ENCODE results near the gene NISCH. TPM values are rescaled to one million over a fixed set of nuclear protein-coding genes. Genes with fewer than 3 reads are reported as not detected.

NISCH gene
- total and polyA plus RNA-seq, 2 experiments from 2014 or later: 18.4 to 76.4 TPM

- peaks cover 8% of the 10 kb centered on the region for H4K20me1 ChIP-seq (replicated peaks; ENCODE audit: insufficient read depth)
- Mint-ChIP-seq H3K27me3 (ENCODE audit: insufficient read depth, low read depth, poor library complexity) (peaks cover 11% of the 10 kb centered on the region), H3K27ac (no peak overlapping the region), H3K36me3 (ENCODE audit: low read depth) (peaks cover 60% of the 10 kb centered on the region), H3K4me1 (no peaks in the 10 kb centered on the region; the same call in 2 of the 3 replicates), H3K4me3 (no peak overlapping the region), H3K9me3 (no peaks in the 10 kb centered on the region; the same call in 2 of the 3 replicates)
- H3K79me2 ChIP-seq (replicated peaks; ENCODE audit: insufficient read depth): no peaks in the 10 kb centered on the region; the same call in 1 of the 2 replicates
- H3K4me1 ChIP-seq (ENCODE audit: insufficient read depth): no peaks in the 10 kb centered on the region
- no peak overlapping the region for H3K4me3 ChIP-seq
- no peaks in the 10 kb centered on the region for H3K9me2 ChIP-seq (ENCODE audit: insufficient read depth)
- no peaks in the 10 kb centered on the region for H3K27me3 ChIP-seq (ENCODE audit: insufficient read depth)
- H3F3A ChIP-seq (replicated peaks; ENCODE audit: low read depth): 0 out of 2 replicates have a peak, but pooled peaks cover 5% of the 10 kb centered on the region
- no peak overlapping the region for H2AFZ ChIP-seq
- ATAC-seq (no peak), DNase-seq (ENCODE audit: low spot score) (no peak)
- H3K4me2 ChIP-seq: no peak overlapping the region
- H3K36me3 ChIP-seq (ENCODE audit: insufficient read depth): peaks cover 10% of the 10 kb centered on the region; the same call in 1 of the 2 replicates
- no peak for TF ChIP-seq STAT1 (IDR thresholded peaks at IDR 0.05; ENCODE audit: unreplicated experiment)
- H3K27ac ChIP-seq (ENCODE audit: low read depth): no peak overlapping the region
These were observed 29.5 kb downstream of the NISCH start for GRCh38 chr3:52484680-52485461.

- Histone ChIP-seq H2AFZ (no peak overlapping the region), H3K27ac (ENCODE audit: low read depth) (no peak overlapping the region), H3F3A (replicated peaks; ENCODE audit: low read depth) (0 out of 2 replicates have a peak, but pooled peaks cover 5% of the 10 kb centered on the region), H3K27me3 (ENCODE audit: insufficient read depth) (no peaks in the 10 kb centered on the region), H3K4me1 (ENCODE audit: insufficient read depth) (no peaks in the 10 kb centered on the region), H3K9me2 (ENCODE audit: insufficient read depth) (no peaks in the 10 kb centered on the region), H3K36me3 (ENCODE audit: insufficient read depth) (peaks cover 10% of the 10 kb centered on the region; the same call in 1 of the 2 replicates), H3K79me2 (replicated peaks; ENCODE audit: insufficient read depth) (no peaks in the 10 kb centered on the region; the same call in 1 of the 2 replicates), H4K20me1 (replicated peaks; ENCODE audit: insufficient read depth) (peaks cover 8% of the 10 kb centered on the region), H3K4me3 (no peak overlapping the region), H3K4me2 (no peak overlapping the region)
- Mint-ChIP-seq H3K4me3 (no peak overlapping the region), H3K27me3 (ENCODE audit: insufficient read depth, low read depth, poor library complexity) (peaks cover 19% of the 10 kb centered on the region), H3K36me3 (ENCODE audit: low read depth) (peaks cover 54% of the 10 kb centered on the region), H3K4me1 (no peaks in the 10 kb centered on the region), H3K9me3 (no peaks in the 10 kb centered on the region), H3K27ac (no peak overlapping the region)
- ATAC-seq (no peak), DNase-seq (ENCODE audit: low spot score) (no peak)
- TF ChIP-seq EZH2 (IDR thresholded peaks at IDR 0.05; ENCODE audit: low read depth, unreplicated experiment): no peak
- TF ChIP-seq CREB1 (CRISPR knock-in tag; IDR thresholded peaks at IDR 0.05; ENCODE audit: low read depth): no peak
- TF ChIP-seq, protein P1, sequence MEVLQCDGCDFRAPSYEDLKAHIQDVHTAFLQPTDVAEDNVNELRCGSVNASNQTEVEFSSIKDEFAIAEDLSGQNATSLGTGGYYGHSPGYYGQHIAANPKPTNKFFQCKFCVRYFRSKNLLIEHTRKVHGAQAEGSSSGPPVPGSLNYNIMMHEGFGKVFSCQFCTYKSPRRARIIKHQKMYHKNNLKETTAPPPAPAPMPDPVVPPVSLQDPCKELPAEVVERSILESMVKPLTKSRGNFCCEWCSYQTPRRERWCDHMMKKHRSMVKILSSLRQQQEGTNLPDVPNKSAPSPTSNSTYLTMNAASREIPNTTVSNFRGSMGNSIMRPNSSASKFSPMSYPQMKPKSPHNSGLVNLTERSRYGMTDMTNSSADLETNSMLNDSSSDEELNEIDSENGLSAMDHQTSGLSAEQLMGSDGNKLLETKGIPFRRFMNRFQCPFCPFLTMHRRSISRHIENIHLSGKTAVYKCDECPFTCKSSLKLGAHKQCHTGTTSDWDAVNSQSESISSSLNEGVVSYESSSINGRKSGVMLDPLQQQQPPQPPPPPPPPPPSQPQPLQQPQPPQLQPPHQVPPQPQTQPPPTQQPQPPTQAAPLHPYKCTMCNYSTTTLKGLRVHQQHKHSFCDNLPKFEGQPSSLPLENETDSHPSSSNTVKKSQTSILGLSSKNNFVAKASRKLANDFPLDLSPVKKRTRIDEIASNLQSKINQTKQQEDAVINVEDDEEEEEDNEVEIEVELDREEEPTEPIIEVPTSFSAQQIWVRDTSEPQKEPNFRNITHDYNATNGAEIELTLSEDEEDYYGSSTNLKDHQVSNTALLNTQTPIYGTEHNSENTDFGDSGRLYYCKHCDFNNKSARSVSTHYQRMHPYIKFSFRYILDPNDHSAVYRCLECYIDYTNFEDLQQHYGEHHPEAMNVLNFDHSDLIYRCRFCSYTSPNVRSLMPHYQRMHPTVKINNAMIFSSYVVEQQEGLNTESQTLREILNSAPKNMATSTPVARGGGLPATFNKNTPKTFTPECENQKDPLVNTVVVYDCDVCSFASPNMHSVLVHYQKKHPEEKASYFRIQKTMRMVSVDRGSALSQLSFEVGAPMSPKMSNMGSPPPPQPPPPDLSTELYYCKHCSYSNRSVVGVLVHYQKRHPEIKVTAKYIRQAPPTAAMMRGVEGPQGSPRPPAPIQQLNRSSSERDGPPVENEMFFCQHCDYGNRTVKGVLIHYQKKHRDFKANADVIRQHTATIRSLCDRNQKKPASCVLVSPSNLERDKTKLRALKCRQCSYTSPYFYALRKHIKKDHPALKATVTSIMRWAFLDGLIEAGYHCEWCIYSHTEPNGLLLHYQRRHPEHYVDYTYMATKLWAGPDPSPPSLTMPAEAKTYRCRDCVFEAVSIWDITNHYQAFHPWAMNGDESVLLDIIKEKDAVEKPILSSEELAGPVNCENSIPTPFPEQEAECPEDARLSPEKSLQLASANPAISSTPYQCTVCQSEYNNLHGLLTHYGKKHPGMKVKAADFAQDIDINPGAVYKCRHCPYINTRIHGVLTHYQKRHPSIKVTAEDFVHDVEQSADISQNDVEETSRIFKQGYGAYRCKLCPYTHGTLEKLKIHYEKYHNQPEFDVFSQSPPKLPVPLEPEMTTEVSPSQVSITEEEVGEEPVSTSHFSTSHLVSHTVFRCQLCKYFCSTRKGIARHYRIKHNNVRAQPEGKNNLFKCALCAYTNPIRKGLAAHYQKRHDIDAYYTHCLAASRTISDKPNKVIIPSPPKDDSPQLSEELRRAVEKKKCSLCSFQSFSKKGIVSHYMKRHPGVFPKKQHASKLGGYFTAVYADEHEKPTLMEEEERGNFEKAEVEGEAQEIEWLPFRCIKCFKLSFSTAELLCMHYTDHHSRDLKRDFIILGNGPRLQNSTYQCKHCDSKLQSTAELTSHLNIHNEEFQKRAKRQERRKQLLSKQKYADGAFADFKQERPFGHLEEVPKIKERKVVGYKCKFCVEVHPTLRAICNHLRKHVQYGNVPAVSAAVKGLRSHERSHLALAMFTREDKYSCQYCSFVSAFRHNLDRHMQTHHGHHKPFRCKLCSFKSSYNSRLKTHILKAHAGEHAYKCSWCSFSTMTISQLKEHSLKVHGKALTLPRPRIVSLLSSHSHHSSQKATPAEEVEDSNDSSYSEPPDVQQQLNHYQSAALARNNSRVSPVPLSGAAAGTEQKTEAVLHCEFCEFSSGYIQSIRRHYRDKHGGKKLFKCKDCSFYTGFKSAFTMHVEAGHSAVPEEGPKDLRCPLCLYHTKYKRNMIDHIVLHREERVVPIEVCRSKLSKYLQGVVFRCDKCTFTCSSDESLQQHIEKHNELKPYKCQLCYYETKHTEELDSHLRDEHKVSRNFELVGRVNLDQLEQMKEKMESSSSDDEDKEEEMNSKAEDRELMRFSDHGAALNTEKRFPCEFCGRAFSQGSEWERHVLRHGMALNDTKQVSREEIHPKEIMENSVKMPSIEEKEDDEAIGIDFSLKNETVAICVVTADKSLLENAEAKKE (CRISPR knock-in tag; IDR thresholded peaks at IDR 0.05): no peak
- no peak for TF ChIP-seq ETS1 (IDR thresholded peaks at IDR 0.05)
- no peak for TF ChIP-seq EZH2phosphoT487 (IDR thresholded peaks at IDR 0.05; ENCODE audit: unreplicated experiment)
- TF ChIP-seq POLR2AphosphoS5 (IDR thresholded peaks at IDR 0.05; ENCODE audit: low read depth): no peak
- TF ChIP-seq ZNF331 (CRISPR knock-in tag; IDR thresholded peaks at IDR 0.05; ENCODE audit: low read depth): no peak
- no peak for TF ChIP-seq NANOG (IDR thresholded peaks at IDR 0.05; ENCODE audit: borderline replicate concordance)
- TF ChIP-seq, protein P2, sequence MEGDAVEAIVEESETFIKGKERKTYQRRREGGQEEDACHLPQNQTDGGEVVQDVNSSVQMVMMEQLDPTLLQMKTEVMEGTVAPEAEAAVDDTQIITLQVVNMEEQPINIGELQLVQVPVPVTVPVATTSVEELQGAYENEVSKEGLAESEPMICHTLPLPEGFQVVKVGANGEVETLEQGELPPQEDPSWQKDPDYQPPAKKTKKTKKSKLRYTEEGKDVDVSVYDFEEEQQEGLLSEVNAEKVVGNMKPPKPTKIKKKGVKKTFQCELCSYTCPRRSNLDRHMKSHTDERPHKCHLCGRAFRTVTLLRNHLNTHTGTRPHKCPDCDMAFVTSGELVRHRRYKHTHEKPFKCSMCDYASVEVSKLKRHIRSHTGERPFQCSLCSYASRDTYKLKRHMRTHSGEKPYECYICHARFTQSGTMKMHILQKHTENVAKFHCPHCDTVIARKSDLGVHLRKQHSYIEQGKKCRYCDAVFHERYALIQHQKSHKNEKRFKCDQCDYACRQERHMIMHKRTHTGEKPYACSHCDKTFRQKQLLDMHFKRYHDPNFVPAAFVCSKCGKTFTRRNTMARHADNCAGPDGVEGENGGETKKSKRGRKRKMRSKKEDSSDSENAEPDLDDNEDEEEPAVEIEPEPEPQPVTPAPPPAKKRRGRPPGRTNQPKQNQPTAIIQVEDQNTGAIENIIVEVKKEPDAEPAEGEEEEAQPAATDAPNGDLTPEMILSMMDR (conservative IDR thresholded peaks at IDR 0.05; ENCODE audit: low read depth in 2 of 2): no peak
These were observed 31.8 kb downstream of the NISCH start for GRCh38 chr3:52487050-52487787.

Data from GM23338 (cell line).